H7 (cell line): ENCODE results near the gene RETN. TPM values are rescaled to one million over a fixed set of nuclear protein-coding genes. Genes with fewer than 3 reads are reported as not detected.

ENCODE experiments used
- DNase-seq: peaks from one replicate; pipeline ENCODE4 v3.0.0; 2012
- H3K27me3 ChIP-seq: 2 replicates; pipeline ENCODE4 v1.6.0; 2011; ENCODE audit warnings: mild to moderate bottlenecking, low read length; ENCODE audit not compliant: control insufficient read depth, insufficient read depth
- H3K36me3 ChIP-seq: replicated peaks from 2 replicates; pipeline ENCODE4 v1.5.1; 2011; ENCODE audit warnings: low read length; ENCODE audit not compliant: control insufficient read depth, insufficient read depth
- H3K4me3 ChIP-seq: 2 replicates; pipeline ENCODE4 v1.5.1; 2011; ENCODE audit warnings: low read depth, mild to moderate bottlenecking, control low read depth, low read length, moderate library complexity; ENCODE audit not compliant: insufficient read depth
- total RNA-seq: library from RNA; depleted of rRNA; stranded (reverse); fragments of >200 nt; shearing (Covaris generic); gene quantifications from 2 replicates; pipeline ENCODE4 v1.2.3, GENCODE V29; 2014

The RETN gene
- total RNA-seq, 1 experiment from 2014 or later, result not detected

DNA sequence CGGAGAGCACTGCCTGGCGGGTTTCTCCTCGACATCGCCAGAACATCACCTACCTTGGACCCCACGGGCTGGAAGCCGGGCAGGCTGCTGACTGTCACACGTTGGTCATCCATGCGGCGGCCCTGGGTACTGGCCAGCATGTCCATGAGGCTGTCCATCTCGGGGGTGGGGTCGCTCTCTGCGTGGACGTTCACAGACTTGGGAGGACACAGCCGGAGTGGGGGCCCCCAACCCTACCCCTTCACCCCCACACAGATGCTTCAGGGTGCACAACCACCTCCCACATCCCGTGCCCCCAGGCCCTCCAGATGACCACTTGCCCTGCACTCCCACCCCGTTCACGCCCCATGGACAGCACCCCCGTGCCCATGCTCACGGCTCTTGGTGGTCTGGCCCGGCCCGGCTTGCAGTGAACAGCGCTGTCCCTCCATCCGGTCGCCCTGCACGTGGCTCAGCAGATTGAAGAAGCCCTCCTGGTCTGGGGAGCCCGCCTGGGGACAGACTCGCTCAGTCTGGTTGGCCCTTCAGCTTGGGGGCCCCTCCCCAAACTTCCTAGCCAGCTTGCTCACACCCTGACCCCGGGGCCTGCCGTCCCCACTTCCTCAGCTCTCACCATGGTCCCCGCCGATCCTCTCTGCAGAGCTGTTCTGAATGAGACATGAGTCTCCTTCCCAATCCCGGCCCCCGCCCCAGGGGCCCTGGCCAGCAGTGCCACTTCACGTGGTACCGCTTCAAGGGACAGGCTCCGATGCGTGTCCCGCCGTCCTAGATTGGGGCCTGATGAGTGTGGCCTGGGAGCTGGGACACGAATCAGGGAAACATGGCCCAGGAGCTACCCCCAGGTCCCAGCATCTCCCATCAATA is 36.3 kb upstream of the RETN start:
- Histone ChIP-seq H3K36me3 (no peaks in the 10 kb centered on the region; the same call in 1 of the 2 replicates), H3K27me3 (peaks cover 19% of the 10 kb centered on the region), H3K4me3 (no peak overlapping the region)
- DNase-seq, result no peak

DNA sequence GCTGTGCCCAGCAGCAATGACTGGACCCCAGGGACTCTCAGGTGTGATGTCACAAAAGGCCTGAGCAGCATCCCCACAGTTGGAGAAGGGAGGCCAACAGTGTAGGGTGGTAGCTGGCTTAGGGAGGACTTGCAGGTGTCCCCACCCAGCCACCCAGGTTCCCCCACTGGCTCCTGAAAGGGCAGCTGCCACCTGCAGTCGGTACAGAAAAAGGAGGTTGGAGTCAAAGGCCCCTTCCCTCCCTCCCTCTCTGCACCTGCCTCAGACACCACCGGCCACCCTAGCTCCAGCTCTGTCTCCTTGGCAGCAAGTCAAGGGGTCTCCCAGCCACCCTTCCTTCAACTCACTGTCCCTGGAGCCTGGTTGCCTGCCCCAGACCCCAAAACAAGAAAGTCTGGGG is 35.2 kb upstream of the RETN start, which contains the start of gene PCP2:
Gene PCP2, minus strand, starts transcription at position 22 of the 400 bp plus-strand sequence. CDS start 262 bp downstream, outside the sequence.
- H3K27me3 ChIP-seq, result peaks cover 19% of the 10 kb centered on the region
- no peak for DNase-seq
- no peaks in the 10 kb centered on the region; the same call in 1 of the 2 replicates for H3K36me3 ChIP-seq
- H3K4me3 ChIP-seq, result no peak within 1 kb of the TSS

DNA sequence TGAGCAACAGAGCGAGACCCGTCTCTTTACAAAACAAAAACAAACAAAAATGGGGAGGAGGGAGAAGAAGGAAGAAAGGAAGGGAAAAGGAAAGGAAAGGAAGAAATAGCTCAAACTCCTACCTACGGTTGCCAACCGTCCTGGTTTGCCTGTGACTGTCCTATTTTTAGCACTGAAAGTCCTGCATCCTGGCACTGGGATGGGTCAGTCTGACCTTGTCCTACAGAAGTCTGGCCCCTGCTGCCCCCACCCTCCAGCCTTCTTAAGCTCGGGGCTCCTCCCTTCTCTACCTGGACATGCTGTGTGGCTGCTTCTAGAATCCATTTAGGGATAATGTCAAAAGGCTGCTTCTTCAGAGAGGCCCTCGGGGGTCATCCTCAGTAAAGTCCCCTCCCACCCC is 33.2 kb upstream of the RETN start:
- Histone ChIP-seq H3K36me3 (peaks cover 3% of the 10 kb centered on the region), H3K4me3 (no peak overlapping the region), H3K27me3 (peaks cover 19% of the 10 kb centered on the region)
- no peak for DNase-seq

DNA sequence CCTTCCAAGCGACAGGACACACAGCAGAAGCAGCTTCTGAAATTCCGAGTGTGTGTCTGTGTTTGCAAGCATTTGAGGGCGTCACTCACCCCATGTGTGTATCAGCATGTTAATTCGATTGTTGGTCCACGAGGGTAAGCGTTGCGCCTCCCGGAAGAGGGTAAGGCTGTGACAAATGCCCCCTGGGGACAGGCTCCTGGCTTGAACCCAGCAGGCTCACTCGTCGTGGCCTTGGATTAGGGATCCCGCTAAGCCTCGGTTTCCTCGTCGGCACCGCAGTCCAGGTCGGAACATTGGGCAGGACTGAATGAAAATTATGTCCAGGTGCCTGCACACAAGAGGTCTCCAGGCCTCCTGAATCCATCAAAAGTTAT is 32.5 kb upstream of the RETN start:
- peaks cover 3% of the 10 kb centered on the region for H3K36me3 ChIP-seq
- H3K27me3 ChIP-seq, result peaks cover 19% of the 10 kb centered on the region
- no peak overlapping the region for H3K4me3 ChIP-seq
- DNase-seq, result no peak

DNA sequence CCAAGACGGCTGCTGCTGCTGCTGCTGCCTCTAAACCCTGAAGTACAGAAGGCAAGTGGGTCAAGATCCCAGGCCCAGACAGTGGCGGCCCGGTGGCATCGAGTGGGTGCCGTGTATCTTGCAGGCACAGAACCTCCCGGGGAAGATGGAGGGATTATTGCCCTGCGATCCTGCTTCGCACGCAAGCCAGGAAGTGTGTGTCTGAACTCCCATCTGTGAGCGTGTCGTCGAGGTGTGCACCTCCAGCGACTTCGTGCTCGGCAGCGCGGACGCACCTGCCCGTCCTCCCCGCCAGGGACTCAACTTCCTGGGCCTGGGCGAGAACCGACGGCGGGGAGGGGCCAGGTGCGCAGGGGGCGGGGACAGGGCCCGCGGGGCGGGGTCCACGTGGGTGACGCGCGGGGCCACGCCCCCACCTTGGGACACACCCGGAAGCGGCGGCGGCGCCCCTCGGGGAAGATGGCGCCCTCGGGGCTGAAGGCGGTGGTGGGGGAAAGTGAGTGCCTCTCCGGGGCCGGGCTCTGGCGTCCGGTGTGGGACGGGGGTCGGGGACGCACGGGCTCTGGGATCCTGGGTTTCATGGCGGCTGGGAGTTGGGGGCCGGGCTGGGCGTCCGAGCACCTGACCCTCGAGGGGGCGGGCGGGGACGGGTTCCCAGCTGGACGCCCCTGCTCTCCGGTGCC is 32.0 kb upstream of the RETN start, which contains the start of gene STXBP2:
Gene STXBP2, plus strand, starts transcription at position 420 of the 683 bp plus-strand sequence. Its CDS starts 40 bp downstream, at position 460.
- H3K36me3 ChIP-seq, result peaks cover 3% of the 10 kb centered on the region
- peaks cover 19% of the 10 kb centered on the region for H3K27me3 ChIP-seq
- DNase-seq, result peak; percentile 100
- H3K4me3 ChIP-seq, result peak within 1 kb of the TSS; percentile 58

DNA sequence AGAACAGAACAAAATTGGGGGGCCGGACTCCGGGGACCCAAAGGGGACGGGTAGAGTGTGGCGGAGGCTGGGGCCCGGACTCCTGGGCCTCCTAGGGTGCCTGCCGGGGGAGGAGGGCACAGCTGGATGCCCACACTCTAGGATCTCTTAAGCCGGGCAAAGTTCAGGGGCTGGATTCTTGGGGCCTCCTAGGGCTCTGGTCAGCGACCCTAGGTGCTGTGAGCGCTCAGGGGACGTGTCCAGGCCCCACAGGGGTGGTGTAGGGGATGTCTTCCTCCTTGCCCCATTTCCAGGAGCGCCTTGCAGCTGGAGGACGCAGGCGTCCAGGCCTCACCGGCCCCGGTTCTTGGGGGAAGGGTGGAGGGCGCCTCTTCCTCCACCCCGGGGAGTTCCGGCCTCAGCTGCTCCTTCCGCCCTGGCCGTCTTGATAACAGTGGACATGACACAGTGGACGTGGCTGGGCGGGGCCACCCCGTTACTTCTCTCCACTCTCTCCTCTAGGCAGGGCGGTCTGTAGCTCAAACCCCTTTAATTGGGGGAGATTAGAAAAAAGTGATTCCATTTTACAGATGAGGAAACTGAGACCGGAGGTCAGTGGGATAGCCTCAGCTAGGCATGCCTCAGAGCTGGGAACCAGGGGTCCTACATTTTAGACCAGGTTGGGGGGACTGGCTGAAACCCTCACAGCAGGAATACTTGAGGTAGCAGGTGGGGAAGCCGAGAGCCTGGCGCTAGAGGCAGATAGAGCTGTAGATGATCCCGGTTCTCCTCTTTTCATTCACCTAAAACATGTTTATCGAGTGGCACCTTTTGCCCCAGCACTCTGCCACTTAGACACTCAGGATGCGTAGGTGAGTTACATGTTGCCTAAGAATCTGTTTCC is 31.2 kb upstream of the RETN start:
- Histone ChIP-seq H3K4me3 (peak overlapping the region; percentile 58), H3K27me3 (peaks cover 19% of the 10 kb centered on the region), H3K36me3 (peaks cover 3% of the 10 kb centered on the region)
- peak; percentile 81 for DNase-seq

DNA sequence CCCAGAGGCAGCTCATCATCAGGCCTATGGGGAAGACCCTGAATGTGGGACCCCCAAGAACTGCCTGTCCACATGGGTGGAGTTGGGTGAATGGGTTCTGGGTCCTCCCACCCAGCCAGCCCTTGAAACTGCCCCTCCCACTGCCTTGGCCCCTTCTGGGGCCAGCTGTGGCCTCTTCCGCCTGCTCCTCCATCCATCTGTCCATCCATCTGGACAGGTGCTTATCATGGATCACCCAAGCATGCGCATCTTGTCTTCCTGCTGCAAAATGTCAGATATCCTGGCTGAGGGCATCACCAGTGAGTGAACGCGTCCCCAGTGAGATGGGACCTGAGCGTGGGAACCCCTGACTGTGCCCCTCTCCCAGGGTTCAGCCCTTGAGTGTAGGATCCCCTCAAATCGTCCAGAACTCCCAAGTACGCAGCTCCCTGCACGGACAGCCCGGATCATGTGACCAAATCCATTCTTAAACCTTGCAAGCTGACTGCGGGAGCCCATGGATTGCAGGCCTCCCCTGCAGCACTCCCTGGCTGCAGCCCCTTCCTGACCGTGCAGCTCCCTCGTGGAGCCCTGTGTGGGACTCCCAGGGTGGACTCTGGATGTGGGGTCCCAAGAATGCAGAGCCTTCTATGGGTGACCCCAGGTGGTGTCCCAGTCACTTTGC is 29.9 kb upstream of the RETN start:
- Histone ChIP-seq H3K4me3 (no peak overlapping the region), H3K36me3 (peaks cover 3% of the 10 kb centered on the region), H3K27me3 (peaks cover 19% of the 10 kb centered on the region)
- no peak for DNase-seq

DNA sequence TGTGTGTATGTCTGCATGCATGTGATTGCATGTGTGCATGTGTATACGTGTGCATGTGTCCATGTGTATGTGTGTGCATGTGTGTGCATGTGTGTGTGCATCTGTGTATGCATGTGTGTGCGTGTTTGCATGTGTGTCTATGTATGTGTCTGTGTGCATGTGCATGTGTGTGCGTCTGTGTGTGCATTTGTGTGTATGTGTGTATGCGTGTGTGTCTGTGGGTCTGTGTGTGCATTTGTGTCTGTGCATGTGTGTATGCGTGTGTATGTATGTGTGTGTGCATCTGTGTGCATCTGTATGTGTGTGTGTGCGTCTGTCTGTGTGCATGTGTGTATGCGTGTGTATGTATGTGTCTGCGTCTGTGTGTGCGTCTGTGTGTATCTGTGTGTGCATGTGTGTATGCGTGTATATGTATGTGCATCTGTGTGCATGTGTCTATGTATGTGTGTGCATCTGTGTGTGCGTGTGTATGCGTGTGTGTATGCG is 28.9 kb upstream of the RETN start:
- Histone ChIP-seq H3K27me3 (peaks cover 15% of the 10 kb centered on the region), H3K36me3 (peaks cover 3% of the 10 kb centered on the region)
- no peak for DNase-seq

DNA sequence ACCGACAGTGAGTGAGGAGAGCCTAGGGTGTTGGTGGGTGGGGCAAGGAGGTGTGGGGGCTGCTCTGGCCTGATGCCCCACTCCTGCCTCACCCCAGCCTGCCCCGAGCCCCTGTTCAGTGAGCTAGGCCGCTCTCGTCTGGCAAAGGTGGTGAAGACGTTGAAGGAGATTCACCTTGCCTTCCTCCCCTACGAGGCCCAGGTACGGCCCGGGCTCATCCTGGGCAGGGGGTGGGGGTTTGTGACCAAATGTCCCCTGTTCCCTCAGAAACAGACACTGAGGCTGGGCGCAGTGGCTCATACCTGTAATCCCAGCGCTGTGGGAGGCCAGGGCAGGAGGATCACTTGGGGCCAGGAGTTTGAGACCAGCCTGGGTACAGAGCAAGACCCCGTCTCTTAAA is 28.0 kb upstream of the RETN start:
- H3K27me3 ChIP-seq, result peaks cover 9% of the 10 kb centered on the region
- H3K36me3 ChIP-seq, result peaks cover 3% of the 10 kb centered on the region
- DNase-seq, result no peak
- no peak overlapping the region for H3K4me3 ChIP-seq

More for the DNA sequence above, 28.9 kb upstream of the RETN start:
- H3K4me3 ChIP-seq, result no peak overlapping the region

DNA sequence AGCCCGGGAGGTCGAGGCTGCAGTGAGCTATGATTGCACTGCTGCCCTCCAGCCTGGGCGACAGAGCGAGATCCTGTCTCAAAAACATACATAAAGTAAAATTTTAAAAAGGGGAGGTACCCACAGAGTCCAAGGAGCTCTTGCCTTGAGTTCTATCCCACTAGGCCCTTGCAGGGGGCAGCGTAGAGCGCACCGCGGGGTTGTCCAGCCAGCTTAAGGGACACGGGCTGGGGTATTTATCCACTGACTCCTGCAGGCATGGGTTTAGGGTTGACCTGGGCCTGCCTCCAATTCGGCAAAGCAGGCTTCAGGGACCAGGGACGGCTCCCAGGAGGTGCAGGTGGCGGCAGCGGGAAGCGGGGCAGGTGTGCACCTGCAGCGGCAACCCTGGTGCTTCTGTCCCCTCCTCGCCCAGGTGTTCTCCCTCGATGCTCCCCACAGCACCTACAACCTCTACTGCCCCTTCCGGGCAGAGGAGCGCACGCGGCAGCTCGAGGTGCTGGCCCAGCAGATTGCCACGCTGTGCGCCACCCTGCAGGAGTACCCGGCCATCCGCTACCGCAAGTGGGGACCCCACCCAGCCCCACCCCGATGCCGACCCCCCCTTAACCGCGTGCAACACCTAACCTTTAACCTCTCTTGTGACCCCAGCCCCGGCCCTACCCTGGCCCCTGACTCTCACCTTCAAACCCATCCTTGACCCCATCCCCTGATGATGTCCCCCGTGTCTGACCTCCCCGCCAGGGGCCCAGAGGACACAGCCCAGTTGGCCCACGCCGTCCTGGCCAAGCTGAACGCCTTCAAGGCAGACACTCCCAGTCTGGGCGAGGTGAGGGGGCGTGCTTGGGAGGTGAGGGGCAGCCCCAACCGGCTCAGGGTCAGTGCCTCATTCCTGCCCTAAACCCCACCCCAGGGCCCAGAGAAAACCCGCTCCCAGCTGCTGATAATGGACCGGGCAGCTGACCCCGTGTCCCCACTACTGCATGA is 27.3 kb upstream of the RETN start:
- H3K36me3 ChIP-seq, result peaks cover 3% of the 10 kb centered on the region
- H3K27me3 ChIP-seq, result peaks cover 2% of the 10 kb centered on the region; the same call in 1 of the 2 replicates
- no peak overlapping the region for H3K4me3 ChIP-seq
- DNase-seq, result peak; percentile 79

DNA sequence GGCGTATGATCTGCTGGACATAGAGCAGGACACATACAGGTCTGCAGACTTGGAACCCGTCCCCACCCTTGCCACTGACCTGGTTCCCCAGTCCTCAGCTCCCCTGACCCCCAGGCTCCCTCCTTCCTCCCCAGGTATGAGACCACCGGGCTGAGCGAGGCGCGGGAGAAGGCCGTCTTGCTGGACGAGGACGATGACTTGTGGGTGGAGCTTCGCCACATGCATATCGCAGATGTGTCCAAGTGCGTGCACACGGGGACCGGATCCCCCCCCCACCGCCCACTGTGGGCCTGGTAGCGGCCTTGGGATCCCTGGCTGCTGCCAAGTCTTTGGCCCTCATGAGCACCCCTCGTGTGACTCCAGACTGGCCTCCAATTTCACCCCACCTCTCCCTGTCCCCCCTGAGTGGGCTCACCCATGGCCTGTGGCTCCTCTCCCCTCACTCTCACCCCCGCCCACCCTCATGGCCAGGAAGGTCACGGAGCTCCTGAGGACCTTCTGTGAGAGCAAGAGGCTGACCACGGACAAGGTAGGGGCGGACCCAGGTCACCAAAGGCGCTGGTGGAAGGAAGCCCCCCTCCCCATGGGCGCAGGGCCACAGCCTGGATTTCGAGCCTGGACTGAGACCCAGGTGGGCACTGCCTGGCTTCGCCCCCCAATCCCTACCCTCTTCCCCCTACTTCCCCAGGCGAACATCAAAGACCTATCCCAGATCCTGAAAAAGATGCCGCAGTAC is 26.4 kb upstream of the RETN start:
- H3K4me3 ChIP-seq, result no peak overlapping the region
- H3K27me3 ChIP-seq, result no peaks in the 10 kb centered on the region; the same call in 1 of the 2 replicates
- peaks cover 3% of the 10 kb centered on the region for H3K36me3 ChIP-seq
- no peak for DNase-seq

DNA sequence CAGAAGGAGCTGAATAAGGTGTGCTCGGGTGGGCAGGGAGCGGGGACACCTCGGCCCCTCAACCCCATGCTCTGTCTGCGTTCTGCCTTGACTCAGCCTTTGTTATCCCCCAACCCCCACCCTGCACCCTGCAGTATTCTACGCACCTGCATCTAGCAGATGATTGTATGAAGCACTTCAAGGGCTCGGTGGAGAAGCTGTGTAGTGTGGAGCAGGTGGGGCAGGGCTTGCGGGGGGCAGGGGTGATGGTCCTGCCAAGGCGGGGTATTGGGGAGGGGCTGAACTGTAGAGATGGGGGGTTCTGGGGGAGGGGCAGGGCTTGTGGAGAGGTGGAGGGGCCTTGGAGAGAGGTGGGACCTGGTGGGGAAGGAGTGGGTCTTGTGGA is 25.8 kb upstream of the RETN start:
- no peaks in the 10 kb centered on the region for H3K27me3 ChIP-seq
- H3K4me3 ChIP-seq, result no peak overlapping the region
- H3K36me3 ChIP-seq, result peaks cover 3% of the 10 kb centered on the region
- no peak for DNase-seq
